T-helper 2 cell (primary cell): ENCODE measurements around the gene BCAR3.

Experiments
- DNase-seq, 5 experiments: peaks; one replicate each; pipeline versions ENCODE4 v3.0.0 to v3.0.0-alpha.2; 2012 to 2022

BCAR3 gene

GRCh38 chr1:93635614-93636543 is 45.8 kb downstream of the BCAR3 start:
- DNase-seq = no peak

GRCh38 chr1:93633313-93633712 is 48.3 kb downstream of the BCAR3 start:
- no peak for DNase-seq

GRCh38 chr1:93631626-93632365 is 49.8 kb downstream of the BCAR3 start:
- DNase-seq = peak in 1 of 5 experiments; percentile 13

GRCh38 chr1:93630168-93630567 is 51.5 kb downstream of the BCAR3 start:
- no peak for DNase-seq

GRCh38 chr1:93629101-93630059 is 52.3 kb downstream of the BCAR3 start:
- peak in 3 of 5 experiments; percentile 17 to 75 (median 31) for DNase-seq

- peak in 1 of 5 experiments; percentile 27 for DNase-seq
These were observed 53.0 kb downstream of the BCAR3 start for GRCh38 chr1:93628681-93629080.

GRCh38 chr1:93625582-93626327 is 55.9 kb downstream of the BCAR3 start:
- DNase-seq = no peak

GRCh38 chr1:93623875-93624274 is 57.8 kb downstream of the BCAR3 start:
- DNase-seq = no peak

GRCh38 chr1:93623436-93623835 is 58.2 kb downstream of the BCAR3 start:
- no peak for DNase-seq

- no peak for DNase-seq
These were observed 60.4 kb downstream of the BCAR3 start for GRCh38 chr1:93621246-93621645.

GRCh38 chr1:93620841-93621210 is 60.8 kb downstream of the BCAR3 start:
- no peak for DNase-seq

GRCh38 chr1:93620172-93620840 is 61.3 kb downstream of the BCAR3 start:
- no peak for DNase-seq

GRCh38 chr1:93619507-93620171 is 62.0 kb downstream of the BCAR3 start:
- no peak for DNase-seq

- no peak for DNase-seq
These were observed 63.8 kb downstream of the BCAR3 start for GRCh38 chr1:93617670-93618499.

GRCh38 chr1:93616996-93617669 is 64.5 kb downstream of the BCAR3 start:
- peak in 1 of 5 experiments; percentile 11 for DNase-seq

- DNase-seq = no peak
These were observed 65.2 kb downstream of the BCAR3 start for GRCh38 chr1:93616221-93616995.

GRCh38 chr1:93615582-93616150 is 66.0 kb downstream of the BCAR3 start:
- peak in 3 of 5 experiments; percentile 14 to 72 (median 53) for DNase-seq
